ENCODE measurements around the gene ADAMTS17. TPM values are rescaled to one million over a fixed set of nuclear protein-coding genes. Genes with fewer than 3 reads are reported as not detected.

Gene ADAMTS17
- total and polyA plus RNA-seq, 9 donors: 3.1 to 8.2 (median 5.2) TPM

- Histone ChIP-seq H3K27me3 (ENCODE audit: control insufficient read depth, insufficient read depth, low read length) (peaks cover 2% of the 10 kb centered on the region), H3K36me3 (ENCODE audit: control insufficient read depth, insufficient read depth, low read length) (no peaks in the 10 kb centered on the region), H3K27ac (ENCODE audit: low read length) (peak overlapping the region; percentile 55), H3K4me3 (ENCODE audit: low read length) (no peak overlapping the region), H3K9me3 (replicated peaks; ENCODE audit: control insufficient read depth, low read depth, low read length) (peaks cover 10% of the 10 kb centered on the region), H3K4me1 (ENCODE audit: control insufficient read depth, insufficient read depth, low read length) (no peaks in the 10 kb centered on the region)
- 62% methylated on average over 4 of the region's 8 CpGs for WGBS (ENCODE audit: insufficient coverage)
- peak; percentile 80 for DNase-seq
Measured at GRCh38 chr15:100295939-100296565, 45.7 kb downstream of the ADAMTS17 start.

GRCh38 chr15:100292010-100292409, 49.8 kb downstream of the ADAMTS17 start:
- no peaks in the 10 kb centered on the region for H3K36me3 ChIP-seq (ENCODE audit: control insufficient read depth, insufficient read depth, low read length)
- H3K27ac ChIP-seq (ENCODE audit: low read length): no peak overlapping the region
- DNase-seq: no peak
- no peaks in the 10 kb centered on the region for H3K27me3 ChIP-seq (ENCODE audit: control insufficient read depth, insufficient read depth, low read length)
- H3K4me1 ChIP-seq (ENCODE audit: control insufficient read depth, insufficient read depth, low read length): no peaks in the 10 kb centered on the region
- H3K4me3 ChIP-seq (ENCODE audit: low read length): no peak overlapping the region
- H3K9me3 ChIP-seq (replicated peaks; ENCODE audit: control insufficient read depth, low read depth, low read length): peaks cover 2% of the 10 kb centered on the region
- WGBS (ENCODE audit: insufficient coverage): 95% methylated on average over 35 of the region's 35 CpGs

DNA sequence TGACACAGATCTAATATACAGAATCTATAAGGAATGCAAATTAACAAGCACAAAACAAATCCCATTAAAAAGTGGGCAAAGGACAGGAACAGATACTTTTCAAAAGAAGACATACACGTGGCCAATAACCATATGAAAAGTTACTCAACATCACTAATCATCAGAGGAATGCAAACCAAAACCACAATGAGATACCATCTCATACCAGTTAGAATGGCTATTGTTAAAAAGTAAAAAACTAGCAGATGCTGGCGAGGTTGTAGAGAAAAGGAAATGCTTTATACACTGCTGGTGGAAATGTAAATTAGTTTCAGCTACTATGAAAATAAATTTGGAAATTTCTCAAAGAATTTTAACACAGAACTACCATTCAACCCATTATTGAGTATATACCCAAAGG, 50.7 kb downstream of the ADAMTS17 start:
- Histone ChIP-seq H3K4me3 (ENCODE audit: low read length) (no peak overlapping the region), H3K4me1 (ENCODE audit: control insufficient read depth, insufficient read depth, low read length) (no peaks in the 10 kb centered on the region), H3K27ac (ENCODE audit: low read length) (no peak overlapping the region), H3K9me3 (replicated peaks; ENCODE audit: control insufficient read depth, low read depth, low read length) (peaks cover 2% of the 10 kb centered on the region), H3K27me3 (ENCODE audit: control insufficient read depth, insufficient read depth, low read length) (no peaks in the 10 kb centered on the region), H3K36me3 (ENCODE audit: control insufficient read depth, insufficient read depth, low read length) (no peaks in the 10 kb centered on the region)
- DNase-seq: no peak
- no CpG with 5 or more reads among the region's 2 CpGs for WGBS (ENCODE audit: insufficient coverage)

GRCh38 chr15:100285641-100286295, 56.0 kb downstream of the ADAMTS17 start:
- H3K27ac ChIP-seq (ENCODE audit: low read length): no peak overlapping the region
- 92% methylated on average over 15 of the region's 15 CpGs for WGBS (ENCODE audit: insufficient coverage)

DNA sequence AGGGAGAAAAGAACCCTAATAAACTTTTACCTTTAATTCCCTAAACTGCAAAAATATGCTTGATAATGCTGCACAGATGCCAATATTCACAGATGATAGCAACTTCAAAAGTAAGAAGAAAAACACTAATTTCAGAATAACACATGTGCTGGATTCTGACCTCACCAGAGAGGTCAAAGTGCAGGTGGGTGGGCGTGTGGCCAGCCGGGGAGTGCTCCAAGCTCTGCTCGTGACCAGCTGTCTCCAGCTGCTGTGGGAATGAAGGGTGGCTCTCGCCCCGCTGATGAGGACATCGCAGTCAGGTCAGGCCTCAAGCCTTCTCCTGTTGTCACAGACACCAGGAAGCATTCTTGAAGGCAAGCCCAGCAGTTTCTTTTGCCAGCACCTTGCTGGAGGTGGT, 57.1 kb downstream of the ADAMTS17 start:
- peaks cover 16% of the 10 kb centered on the region for H3K4me1 ChIP-seq (ENCODE audit: control insufficient read depth, insufficient read depth, low read length)
- H3K27ac ChIP-seq (ENCODE audit: low read length): no peak overlapping the region
- peak; percentile 82 for DNase-seq
- 10% methylated on average over 3 of the region's 6 CpGs for WGBS (ENCODE audit: insufficient coverage)
- H3K4me3 ChIP-seq (ENCODE audit: low read length): no peak overlapping the region
- H3K9me3 ChIP-seq (replicated peaks; ENCODE audit: control insufficient read depth, low read depth, low read length): peaks cover 2% of the 10 kb centered on the region
- no peaks in the 10 kb centered on the region for H3K36me3 ChIP-seq (ENCODE audit: control insufficient read depth, insufficient read depth, low read length)
- H3K27me3 ChIP-seq (ENCODE audit: control insufficient read depth, insufficient read depth, low read length): no peaks in the 10 kb centered on the region

More at GRCh38 chr15:100285641-100286295, 56.0 kb downstream of the ADAMTS17 start:
- H3K4me1 ChIP-seq (ENCODE audit: control insufficient read depth, insufficient read depth, low read length): peaks cover 16% of the 10 kb centered on the region
- no peaks in the 10 kb centered on the region for H3K27me3 ChIP-seq (ENCODE audit: control insufficient read depth, insufficient read depth, low read length)
- H3K36me3 ChIP-seq (ENCODE audit: control insufficient read depth, insufficient read depth, low read length): no peaks in the 10 kb centered on the region
- DNase-seq: no peak
- H3K4me3 ChIP-seq (ENCODE audit: low read length): no peak overlapping the region
- H3K9me3 ChIP-seq (replicated peaks; ENCODE audit: control insufficient read depth, low read depth, low read length): peaks cover 2% of the 10 kb centered on the region

DNA sequence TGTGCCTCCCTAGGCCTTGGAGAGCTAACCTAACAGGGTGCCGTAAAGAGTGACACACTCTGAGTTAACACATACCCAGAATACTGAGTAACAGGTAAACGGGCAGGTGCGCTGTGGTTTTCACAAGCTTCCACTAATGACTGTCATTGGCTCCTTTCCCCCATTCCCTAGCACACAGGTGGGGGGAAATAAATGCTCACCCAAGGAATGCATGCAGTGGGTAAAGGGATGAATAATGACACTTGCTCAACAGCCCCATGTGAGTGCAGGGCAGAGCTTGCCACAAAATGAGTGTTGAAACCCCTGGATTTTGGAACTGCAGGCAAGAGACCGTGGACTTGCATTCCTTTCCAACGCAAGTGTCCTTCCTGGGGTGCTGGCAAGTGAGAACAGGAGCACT, 57.6 kb downstream of the ADAMTS17 start:
- H3K9me3 ChIP-seq (replicated peaks; ENCODE audit: control insufficient read depth, low read depth, low read length): peaks cover 2% of the 10 kb centered on the region
- no peaks in the 10 kb centered on the region for H3K36me3 ChIP-seq (ENCODE audit: control insufficient read depth, insufficient read depth, low read length)
- H3K27me3 ChIP-seq (ENCODE audit: control insufficient read depth, insufficient read depth, low read length): no peaks in the 10 kb centered on the region
- H3K4me3 ChIP-seq (ENCODE audit: low read length): no peak overlapping the region
- no peak for DNase-seq
- no peak overlapping the region for H3K27ac ChIP-seq (ENCODE audit: low read length)
- WGBS (ENCODE audit: insufficient coverage): 20% methylated on average over 1 of the region's 5 CpGs
- peaks cover 16% of the 10 kb centered on the region for H3K4me1 ChIP-seq (ENCODE audit: control insufficient read depth, insufficient read depth, low read length)

GRCh38 chr15:100281096-100281917, 60.5 kb downstream of the ADAMTS17 start:
- DNase-seq: no peak
- 96% methylated on average over 24 of the region's 30 CpGs for WGBS (ENCODE audit: insufficient coverage)
- H3K36me3 ChIP-seq (ENCODE audit: control insufficient read depth, insufficient read depth, low read length): no peaks in the 10 kb centered on the region
- H3K27me3 ChIP-seq (ENCODE audit: control insufficient read depth, insufficient read depth, low read length): peaks cover 5% of the 10 kb centered on the region
- no peak overlapping the region for H3K4me3 ChIP-seq (ENCODE audit: low read length)
- H3K4me1 ChIP-seq (ENCODE audit: control insufficient read depth, insufficient read depth, low read length): peaks cover 26% of the 10 kb centered on the region
- no peaks in the 10 kb centered on the region for H3K9me3 ChIP-seq (replicated peaks; ENCODE audit: control insufficient read depth, low read depth, low read length)
- no peak overlapping the region for H3K27ac ChIP-seq (ENCODE audit: low read length)

GRCh38 chr15:100279849-100280248, 61.9 kb downstream of the ADAMTS17 start:
- Histone ChIP-seq H3K9me3 (replicated peaks; ENCODE audit: control insufficient read depth, low read depth, low read length) (no peaks in the 10 kb centered on the region), H3K27ac (ENCODE audit: low read length) (no peak overlapping the region), H3K36me3 (ENCODE audit: control insufficient read depth, insufficient read depth, low read length) (no peaks in the 10 kb centered on the region), H3K4me3 (ENCODE audit: low read length) (no peak overlapping the region), H3K4me1 (ENCODE audit: control insufficient read depth, insufficient read depth, low read length) (peaks cover 24% of the 10 kb centered on the region), H3K27me3 (ENCODE audit: control insufficient read depth, insufficient read depth, low read length) (peaks cover 5% of the 10 kb centered on the region)
- 60% methylated on average over 2 of the region's 2 CpGs for WGBS (ENCODE audit: insufficient coverage)
- DNase-seq: no peak

- no peak overlapping the region for H3K4me3 ChIP-seq (ENCODE audit: low read length)
- no peak for DNase-seq
- 91% methylated on average over 5 of the region's 7 CpGs for WGBS (ENCODE audit: insufficient coverage)
- H3K27ac ChIP-seq (ENCODE audit: low read length): no peak overlapping the region
- peaks cover 5% of the 10 kb centered on the region for H3K27me3 ChIP-seq (ENCODE audit: control insufficient read depth, insufficient read depth, low read length)
- H3K36me3 ChIP-seq (ENCODE audit: control insufficient read depth, insufficient read depth, low read length): no peaks in the 10 kb centered on the region
- H3K9me3 ChIP-seq (replicated peaks; ENCODE audit: control insufficient read depth, low read depth, low read length): no peaks in the 10 kb centered on the region
- H3K4me1 ChIP-seq (ENCODE audit: control insufficient read depth, insufficient read depth, low read length): peaks cover 20% of the 10 kb centered on the region
Measured at GRCh38 chr15:100279446-100279845, 62.3 kb downstream of the ADAMTS17 start.
